ENCODE measurements around the gene LIN7A. TPM values are rescaled to one million over a fixed set of nuclear protein-coding genes. Genes with fewer than 3 reads are reported as not detected.

Gene LIN7A
- total and polyA plus RNA-seq, 2 of the 4 experiments (the other 2 are of a cell fraction): 10.8 to 24.7 TPM

DNA sequence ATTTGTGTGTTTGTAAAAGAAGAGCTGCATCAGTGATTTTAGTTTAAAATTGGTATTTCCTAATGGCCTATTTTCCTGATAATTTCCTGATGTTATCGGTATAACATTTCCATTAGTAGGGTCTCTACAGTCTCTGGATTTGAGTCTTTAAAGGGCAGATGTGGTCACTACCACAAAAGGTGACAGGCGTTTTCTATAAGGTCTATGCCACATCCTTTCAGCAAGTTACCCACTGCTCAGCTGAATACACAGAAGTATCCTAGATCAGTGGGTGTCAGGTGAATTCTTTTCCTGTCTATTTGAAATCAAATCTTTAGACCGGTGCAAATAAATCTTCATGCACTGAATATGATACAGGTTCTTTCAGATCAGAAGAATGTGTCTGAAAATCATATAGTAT lies 90.2 kb downstream of the LIN7A start:
- DNase-seq (no peak), ATAC-seq (ENCODE audit: low read depth) (no peak)
- no peaks in the 10 kb centered on the region for H3K9me3 ChIP-seq (ENCODE audit: control insufficient read depth, insufficient read depth, low read length)
- dilution Hi-C loops (cut with HindIII; ENCODE audit: low sequenced_read_pairs, unreplicated experiment): no loop called here
- H2BK15ac ChIP-seq (ENCODE audit: low read depth, low read length): no peak overlapping the region
- H3K4me2 ChIP-seq (ENCODE audit: low read depth, low read length): no peak overlapping the region
- H2AFZ ChIP-seq (replicated peaks; ENCODE audit: low read length, poor library complexity): no peak overlapping the region
- in situ Hi-C loops (cut with MboI; ENCODE audit: low sequenced_read_pairs): no loop called here
- no peaks in the 10 kb centered on the region for H3K36me3 ChIP-seq (ENCODE audit: control insufficient read depth, insufficient read depth, low read length)
- H3K14ac ChIP-seq (replicated peaks; ENCODE audit: low read depth, low read length): no peak overlapping the region
- H3K9me1 ChIP-seq (ENCODE audit: insufficient read depth, low read length): no peaks in the 10 kb centered on the region
- no peak overlapping the region for H3K56ac ChIP-seq (ENCODE audit: extremely low read depth, insufficient read depth, low read length)
- H4K91ac ChIP-seq (ENCODE audit: insufficient read depth, low read depth, low read length): no peak overlapping the region
- H2AK9ac ChIP-seq (replicated peaks; ENCODE audit: low read depth, low read length, poor library complexity): no peak overlapping the region
- no TSS peak for BruUV-seq (replicated peaks)
- H3K18ac ChIP-seq (ENCODE audit: low read depth, low read length): no peak overlapping the region
- no CpG with 5 or more reads among the region's 3 CpGs for WGBS, 2 experiments (ENCODE audit: extremely low coverage in 2 of 2, insufficient read length in 1 of 2)
- no peak overlapping the region for H3K4me3 ChIP-seq (ENCODE audit: insufficient read depth, low read depth, low read length)
- no peak overlapping the region for H4K5ac ChIP-seq (ENCODE audit: low read depth, low read length)
- H3K27me3 ChIP-seq (ENCODE audit: control insufficient read depth, insufficient read depth, low read length): no peaks in the 10 kb centered on the region
- TF ChIP-seq BHLHE40 (IDR thresholded peaks at IDR 0.05; ENCODE audit: low read depth, low read length): no peak
- TF ChIP-seq, protein P1, sequence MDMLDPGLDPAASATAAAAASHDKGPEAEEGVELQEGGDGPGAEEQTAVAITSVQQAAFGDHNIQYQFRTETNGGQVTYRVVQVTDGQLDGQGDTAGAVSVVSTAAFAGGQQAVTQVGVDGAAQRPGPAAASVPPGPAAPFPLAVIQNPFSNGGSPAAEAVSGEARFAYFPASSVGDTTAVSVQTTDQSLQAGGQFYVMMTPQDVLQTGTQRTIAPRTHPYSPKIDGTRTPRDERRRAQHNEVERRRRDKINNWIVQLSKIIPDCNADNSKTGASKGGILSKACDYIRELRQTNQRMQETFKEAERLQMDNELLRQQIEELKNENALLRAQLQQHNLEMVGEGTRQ (IDR thresholded peaks at IDR 0.05; ENCODE audit: low read depth, low read length): no peak
- TF ChIP-seq SMC3 (IDR thresholded peaks at IDR 0.05; ENCODE audit: low read depth, low read length): no peak
- TF ChIP-seq, protein P2, sequence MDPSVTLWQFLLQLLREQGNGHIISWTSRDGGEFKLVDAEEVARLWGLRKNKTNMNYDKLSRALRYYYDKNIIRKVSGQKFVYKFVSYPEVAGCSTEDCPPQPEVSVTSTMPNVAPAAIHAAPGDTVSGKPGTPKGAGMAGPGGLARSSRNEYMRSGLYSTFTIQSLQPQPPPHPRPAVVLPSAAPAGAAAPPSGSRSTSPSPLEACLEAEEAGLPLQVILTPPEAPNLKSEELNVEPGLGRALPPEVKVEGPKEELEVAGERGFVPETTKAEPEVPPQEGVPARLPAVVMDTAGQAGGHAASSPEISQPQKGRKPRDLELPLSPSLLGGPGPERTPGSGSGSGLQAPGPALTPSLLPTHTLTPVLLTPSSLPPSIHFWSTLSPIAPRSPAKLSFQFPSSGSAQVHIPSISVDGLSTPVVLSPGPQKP (IDR thresholded peaks at IDR 0.05; ENCODE audit: borderline replicate concordance, low read depth, low read length): no peak
- TF ChIP-seq FOS (IDR thresholded peaks at IDR 0.05; ENCODE audit: low read depth, low read length): no peak
- TF ChIP-seq NFE2L2 (IDR thresholded peaks at IDR 0.05; ENCODE audit: low read depth, low read length): no peak
- TF ChIP-seq RAD21 (IDR thresholded peaks at IDR 0.05; ENCODE audit: low read length): no peak
- TF ChIP-seq CHD1 (IDR thresholded peaks at IDR 0.05; ENCODE audit: low read depth, low read length): no peak
- no peak for TF ChIP-seq RCOR1 (IDR thresholded peaks at IDR 0.05; ENCODE audit: insufficient replicate concordance, low read length)
- no peak for TF ChIP-seq POLR2A (IDR thresholded peaks at IDR 0.05; ENCODE audit: low read depth, low read length)
- TF ChIP-seq CEBPB (IDR thresholded peaks at IDR 0.05; ENCODE audit: low read depth, low read length): no peak
- TF ChIP-seq RFX5 (IDR thresholded peaks at IDR 0.05; ENCODE audit: low read depth, low read length): no peak
- TF ChIP-seq MXI1 (IDR thresholded peaks at IDR 0.05; ENCODE audit: borderline replicate concordance, low read depth, low read length): no peak
- TF ChIP-seq MAZ (IDR thresholded peaks at IDR 0.05; ENCODE audit: borderline replicate concordance, low read depth, low read length): no peak
- no peak for TF ChIP-seq MAFK (IDR thresholded peaks at IDR 0.05; ENCODE audit: low read depth, low read length)
- TF ChIP-seq, protein P3, sequence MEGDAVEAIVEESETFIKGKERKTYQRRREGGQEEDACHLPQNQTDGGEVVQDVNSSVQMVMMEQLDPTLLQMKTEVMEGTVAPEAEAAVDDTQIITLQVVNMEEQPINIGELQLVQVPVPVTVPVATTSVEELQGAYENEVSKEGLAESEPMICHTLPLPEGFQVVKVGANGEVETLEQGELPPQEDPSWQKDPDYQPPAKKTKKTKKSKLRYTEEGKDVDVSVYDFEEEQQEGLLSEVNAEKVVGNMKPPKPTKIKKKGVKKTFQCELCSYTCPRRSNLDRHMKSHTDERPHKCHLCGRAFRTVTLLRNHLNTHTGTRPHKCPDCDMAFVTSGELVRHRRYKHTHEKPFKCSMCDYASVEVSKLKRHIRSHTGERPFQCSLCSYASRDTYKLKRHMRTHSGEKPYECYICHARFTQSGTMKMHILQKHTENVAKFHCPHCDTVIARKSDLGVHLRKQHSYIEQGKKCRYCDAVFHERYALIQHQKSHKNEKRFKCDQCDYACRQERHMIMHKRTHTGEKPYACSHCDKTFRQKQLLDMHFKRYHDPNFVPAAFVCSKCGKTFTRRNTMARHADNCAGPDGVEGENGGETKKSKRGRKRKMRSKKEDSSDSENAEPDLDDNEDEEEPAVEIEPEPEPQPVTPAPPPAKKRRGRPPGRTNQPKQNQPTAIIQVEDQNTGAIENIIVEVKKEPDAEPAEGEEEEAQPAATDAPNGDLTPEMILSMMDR (conservative IDR thresholded peaks at IDR 0.05; ENCODE audit: low read depth, low read length): no peak
- H3K4ac ChIP-seq (ENCODE audit: low read depth, low read length): no peak overlapping the region
- no peak overlapping the region for H3K9ac ChIP-seq (ENCODE audit: low read depth, low read length)
- no peak overlapping the region for H3K23ac ChIP-seq (ENCODE audit: low read depth, low read length)
- no peak overlapping the region for H3K27ac ChIP-seq (ENCODE audit: insufficient read depth, low read length)
- no peaks in the 10 kb centered on the region for H4K20me1 ChIP-seq (ENCODE audit: insufficient read depth, low read length)
- ChIA-PET CTCF (interaction anchor here (2.6 kb wide), 1 partner anchor 10 kb away, joined by 12 read pairs; no protein-coding TSS in a partner anchor), POLR2A (ENCODE audit: unreplicated experiment) (no interaction called here)
- peaks cover 0 to under 1% of the 10 kb centered on the region in 2 experiments; a peak in 1 of 4 replicates for H3K79me1 ChIP-seq (ENCODE audit: low read depth in 1 of 2, low read length in 2 of 2)
- no peak overlapping the region for H2AK5ac ChIP-seq (ENCODE audit: low read depth, low read length)
- intact Hi-C loops (cut with micrococcal nuclease): no loop called here
- H2BK5ac ChIP-seq (ENCODE audit: low read depth, low read length, poor library complexity, severe bottlenecking): no peak overlapping the region
- no peaks in the 10 kb centered on the region for H3K4me1 ChIP-seq (ENCODE audit: control insufficient read depth, insufficient read depth, low read length)
- H2BK20ac ChIP-seq (ENCODE audit: low read depth, low read length): no peak overlapping the region
- H4K8ac ChIP-seq (ENCODE audit: low read depth in 2 of 2, low read length in 2 of 2): no peak overlapping the region
- H2BK120ac ChIP-seq (ENCODE audit: low read depth, low read length): no peak overlapping the region

Measured in IMR-90 (cell line).